SK-N-SH treated with all-trans-retinoic acid at 6 μM for 48 hours (cell line): Measurements from ENCODE around the gene HOXA13.

Source experiments
- ATAC-seq: fragments of 200-7000 bp; cut with Tn5 transposase; 3 replicates; pipeline ENCODE4 v1.9.1; 2020; ENCODE audit warnings: mild to moderate bottlenecking, moderate library complexity
- ARNTL ChIP-seq: fragments of 450-650 bp; formaldehyde crosslinking; IDR thresholded peaks from 2 replicates; pipeline ENCODE4 v1.5.0; 2020; ENCODE audit warnings: low read depth, mild to moderate bottlenecking, moderate library complexity, borderline replicate concordance
- BACH2 ChIP-seq: fragments of 250-450 bp; sonication (Bioruptor Pico); IDR thresholded peaks from 2 replicates; pipeline ENCODE4 v1.9.0; 2021; ENCODE audit warnings: mild to moderate bottlenecking, borderline replicate concordance
- CSDC2 ChIP-seq: fragments of 250-450 bp; sonication (Bioruptor Pico); IDR thresholded peaks from 2 replicates; pipeline ENCODE4 v1.5.0; 2020; ENCODE audit warnings: mild to moderate bottlenecking, moderate library complexity
- ESRRG ChIP-seq: fragments of 250-450 bp; sonication (Bioruptor Pico); IDR thresholded peaks from 2 replicates; pipeline ENCODE4 v1.6.1; 2021; ENCODE audit warnings: mild to moderate bottlenecking
- GLIS3 ChIP-seq: fragments of 250-450 bp; sonication (Bioruptor Pico); IDR thresholded peaks from 2 replicates; pipeline ENCODE4 v1.5.0; 2020; ENCODE audit warnings: mild to moderate bottlenecking, moderate library complexity
- ISL1 ChIP-seq: fragments of 250-450 bp; sonication (Bioruptor Pico); IDR thresholded peaks from 2 replicates; pipeline ENCODE4 v2.1.2; 2022; ENCODE audit warnings: mild to moderate bottlenecking, moderate library complexity
- OSR1 ChIP-seq: fragments of 250-450 bp; sonication (Bioruptor Pico); IDR thresholded peaks from 2 replicates; pipeline ENCODE4 v1.8.0; 2022; ENCODE audit warnings: moderate library complexity, mild to moderate bottlenecking, inconsistent platforms
- PPARA ChIP-seq: fragments of 250-450 bp; sonication (Bioruptor Pico); IDR thresholded peaks from 2 replicates; pipeline ENCODE4 v1.5.0; 2020; ENCODE audit warnings: mild to moderate bottlenecking, borderline replicate concordance
- RARB ChIP-seq: fragments of 250-450 bp; sonication (Bioruptor Pico); IDR thresholded peaks from 2 replicates; pipeline ENCODE4 v1.8.0; 2021; ENCODE audit warnings: mild to moderate bottlenecking, moderate library complexity
- TCF4 ChIP-seq: fragments of 250-450 bp; sonication (Bioruptor Pico); IDR thresholded peaks from 2 replicates; pipeline ENCODE4 v1.8.0; 2021; ENCODE audit warnings: mild to moderate bottlenecking, moderate library complexity, borderline replicate concordance
- TOX ChIP-seq: fragments of 250-450 bp; sonication (Bioruptor Pico); IDR thresholded peaks from 2 replicates; pipeline ENCODE4 v1.8.0; 2021; ENCODE audit warnings: mild to moderate bottlenecking, moderate library complexity, borderline replicate concordance
- ZC3H10 ChIP-seq: fragments of 250-450 bp; sonication (Bioruptor Pico); IDR thresholded peaks from 2 replicates; pipeline ENCODE4 v1.5.1; 2021; ENCODE audit warnings: mild to moderate bottlenecking, moderate library complexity
- ZFP3 ChIP-seq: fragments of 250-450 bp; sonication (Bioruptor Pico); IDR thresholded peaks from 2 replicates; pipeline ENCODE4 v1.5.0; 2020; ENCODE audit warnings: mild to moderate bottlenecking, moderate library complexity
- ZFP30 ChIP-seq: fragments of 450-650 bp; formaldehyde crosslinking; IDR thresholded peaks from 2 replicates; pipeline ENCODE4 v1.5.0; 2022; ENCODE audit warnings: mild to moderate bottlenecking, moderate library complexity
- ZNF565 ChIP-seq: fragments of 450-650 bp; formaldehyde crosslinking; conservative IDR thresholded peaks from 2 replicates; pipeline ENCODE4 v1.5.0; 2020; ENCODE audit warnings: low read depth, mild to moderate bottlenecking, moderate library complexity
- ZNF70 ChIP-seq: fragments of 450-650 bp; formaldehyde crosslinking; IDR thresholded peaks from 2 replicates; pipeline ENCODE4 v1.5.0; 2020; ENCODE audit warnings: mild to moderate bottlenecking, moderate library complexity
- ZNF8 ChIP-seq: fragments of 450-650 bp; formaldehyde crosslinking; IDR thresholded peaks from 2 replicates; pipeline ENCODE4 v1.5.0; 2020; ENCODE audit warnings: mild to moderate bottlenecking, moderate library complexity
- TF ChIP-seq, protein P1 (sequence below): fragments of 250-450 bp; sonication (Bioruptor Pico); IDR thresholded peaks from 2 replicates; pipeline ENCODE4 v1.8.0; 2020; ENCODE audit warnings: mild to moderate bottlenecking, moderate library complexity, borderline replicate concordance
- TF ChIP-seq, protein P2 (sequence below): fragments of 250-450 bp; sonication (Bioruptor Pico); IDR thresholded peaks from 2 replicates; pipeline ENCODE4 v1.8.0; 2021; ENCODE audit warnings: low read depth, mild to moderate bottlenecking, moderate library complexity, borderline replicate concordance
- TF ChIP-seq, protein P3 (sequence below): fragments of 250-450 bp; sonication (Bioruptor Pico); IDR thresholded peaks from 2 replicates; pipeline ENCODE4 v1.5.1; 2020; ENCODE audit warnings: low read depth, mild to moderate bottlenecking, moderate library complexity
- TF ChIP-seq, protein P4 (sequence below): fragments of 250-450 bp; sonication (Bioruptor Pico); IDR thresholded peaks from 2 replicates; pipeline ENCODE4 v1.5.0; 2020; ENCODE audit warnings: mild to moderate bottlenecking, moderate library complexity

Gene HOXA13

GRCh38 chr7:27248911-27249723 lies 49.2 kb upstream of the HOXA13 start (continued):
- TF ChIP-seq ZFP3 (CRISPR knock-in tag) (no peak), CSDC2 (CRISPR knock-in tag) (no peak), GLIS3 (CRISPR knock-in tag) (no peak), TOX (CRISPR knock-in tag) (no peak), TCF4 (no peak)
- TF ChIP-seq, protein P1, sequence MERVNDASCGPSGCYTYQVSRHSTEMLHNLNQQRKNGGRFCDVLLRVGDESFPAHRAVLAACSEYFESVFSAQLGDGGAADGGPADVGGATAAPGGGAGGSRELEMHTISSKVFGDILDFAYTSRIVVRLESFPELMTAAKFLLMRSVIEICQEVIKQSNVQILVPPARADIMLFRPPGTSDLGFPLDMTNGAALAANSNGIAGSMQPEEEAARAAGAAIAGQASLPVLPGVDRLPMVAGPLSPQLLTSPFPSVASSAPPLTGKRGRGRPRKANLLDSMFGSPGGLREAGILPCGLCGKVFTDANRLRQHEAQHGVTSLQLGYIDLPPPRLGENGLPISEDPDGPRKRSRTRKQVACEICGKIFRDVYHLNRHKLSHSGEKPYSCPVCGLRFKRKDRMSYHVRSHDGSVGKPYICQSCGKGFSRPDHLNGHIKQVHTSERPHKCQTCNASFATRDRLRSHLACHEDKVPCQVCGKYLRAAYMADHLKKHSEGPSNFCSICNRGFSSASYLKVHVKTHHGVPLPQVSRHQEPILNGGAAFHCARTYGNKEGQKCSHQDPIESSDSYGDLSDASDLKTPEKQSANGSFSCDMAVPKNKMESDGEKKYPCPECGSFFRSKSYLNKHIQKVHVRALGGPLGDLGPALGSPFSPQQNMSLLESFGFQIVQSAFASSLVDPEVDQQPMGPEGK (CRISPR knock-in tag), result no peak

GRCh38 chr7:27248427-27248806 lies 48.5 kb upstream of the HOXA13 start:
- TF ChIP-seq, protein P2, sequence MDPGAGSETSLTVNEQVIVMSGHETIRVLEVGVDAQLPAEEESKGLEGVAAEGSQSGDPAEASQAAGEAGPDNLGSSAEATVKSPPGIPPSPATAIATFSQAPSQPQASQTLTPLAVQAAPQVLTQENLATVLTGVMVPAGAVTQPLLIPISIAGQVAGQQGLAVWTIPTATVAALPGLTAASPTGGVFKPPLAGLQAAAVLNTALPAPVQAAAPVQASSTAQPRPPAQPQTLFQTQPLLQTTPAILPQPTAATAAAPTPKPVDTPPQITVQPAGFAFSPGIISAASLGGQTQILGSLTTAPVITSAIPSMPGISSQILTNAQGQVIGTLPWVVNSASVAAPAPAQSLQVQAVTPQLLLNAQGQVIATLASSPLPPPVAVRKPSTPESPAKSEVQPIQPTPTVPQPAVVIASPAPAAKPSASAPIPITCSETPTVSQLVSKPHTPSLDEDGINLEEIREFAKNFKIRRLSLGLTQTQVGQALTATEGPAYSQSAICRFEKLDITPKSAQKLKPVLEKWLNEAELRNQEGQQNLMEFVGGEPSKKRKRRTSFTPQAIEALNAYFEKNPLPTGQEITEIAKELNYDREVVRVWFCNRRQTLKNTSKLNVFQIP, result no peak
- no peak for TF ChIP-seq ZC3H10 (CRISPR knock-in tag)
- no peak for ATAC-seq

DNA sequence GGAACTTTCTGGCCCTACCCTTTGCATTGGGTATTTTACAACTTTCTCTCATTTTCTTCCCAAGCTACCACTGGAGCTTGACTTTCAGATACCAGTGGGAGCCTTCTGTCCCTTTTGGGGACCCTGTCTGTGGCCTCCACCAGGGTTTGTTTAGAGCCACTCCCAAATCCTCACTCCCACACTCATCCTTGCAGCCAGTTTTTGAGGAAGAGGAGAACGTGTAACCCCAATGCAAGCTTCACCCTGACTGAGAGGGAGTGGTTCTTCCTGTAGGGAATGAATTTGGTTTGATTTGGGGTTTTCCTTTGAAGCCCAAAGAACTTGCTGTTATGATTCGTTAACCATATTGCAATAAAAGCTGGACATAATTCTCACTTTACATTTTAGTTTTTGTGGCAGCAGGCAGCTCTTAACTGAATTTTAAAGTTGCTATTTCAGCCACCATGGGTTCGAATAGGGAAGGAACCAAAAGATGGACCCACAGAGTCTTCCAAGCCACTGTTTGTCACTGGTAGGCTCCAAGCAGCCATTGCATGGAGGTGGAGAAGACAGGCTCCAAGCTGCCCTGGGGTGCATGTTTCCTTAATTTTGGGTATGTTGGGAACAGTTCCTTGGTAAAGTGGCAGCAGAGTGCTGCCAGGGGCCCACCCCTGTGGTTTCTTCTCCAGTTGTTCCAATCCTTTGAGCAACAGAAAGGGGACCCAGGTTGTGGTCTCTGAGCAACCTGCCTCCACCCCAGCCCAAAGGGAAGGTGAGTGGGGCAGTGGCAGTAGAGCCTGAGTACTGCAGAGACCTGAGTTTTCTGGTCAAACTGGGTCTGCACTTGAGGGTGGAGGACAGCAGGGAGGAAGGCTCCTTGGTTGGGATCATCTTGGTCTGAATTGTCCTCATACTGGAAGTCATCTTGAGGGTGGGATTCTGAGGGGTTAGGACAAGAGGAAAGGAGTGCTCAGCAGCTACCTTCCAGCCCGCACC lies 47.8 kb upstream of the HOXA13 start:
- TF ChIP-seq ZC3H10 (CRISPR knock-in tag) (no peak), ZNF70 (CRISPR knock-in tag) (no peak), TOX (CRISPR knock-in tag) (no peak), ZFP3 (CRISPR knock-in tag) (no peak), ZFP30 (CRISPR knock-in tag) (no peak)
- no peak for ATAC-seq

DNA sequence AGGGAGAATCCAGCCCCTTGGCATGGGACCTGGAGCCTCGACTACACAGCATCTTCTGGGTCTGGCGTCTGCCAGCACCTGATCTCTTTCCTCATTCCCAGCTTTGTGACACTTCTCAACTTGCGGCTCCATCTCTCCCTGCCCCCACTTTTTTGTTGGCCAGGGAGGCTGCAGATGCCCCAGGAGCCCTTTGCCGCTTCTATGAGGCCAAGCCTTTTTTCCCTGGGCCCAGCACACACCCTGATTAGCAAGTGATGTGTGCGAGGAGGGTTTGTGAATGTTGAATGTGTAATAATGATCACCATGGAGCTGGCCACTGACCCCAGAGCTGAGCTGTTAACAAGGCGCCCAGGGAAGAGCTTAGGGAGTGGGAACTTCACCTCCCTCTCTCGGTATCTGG lies 47.1 kb upstream of the HOXA13 start:
- TF ChIP-seq RARB, result no peak
- TF ChIP-seq, protein P3, sequence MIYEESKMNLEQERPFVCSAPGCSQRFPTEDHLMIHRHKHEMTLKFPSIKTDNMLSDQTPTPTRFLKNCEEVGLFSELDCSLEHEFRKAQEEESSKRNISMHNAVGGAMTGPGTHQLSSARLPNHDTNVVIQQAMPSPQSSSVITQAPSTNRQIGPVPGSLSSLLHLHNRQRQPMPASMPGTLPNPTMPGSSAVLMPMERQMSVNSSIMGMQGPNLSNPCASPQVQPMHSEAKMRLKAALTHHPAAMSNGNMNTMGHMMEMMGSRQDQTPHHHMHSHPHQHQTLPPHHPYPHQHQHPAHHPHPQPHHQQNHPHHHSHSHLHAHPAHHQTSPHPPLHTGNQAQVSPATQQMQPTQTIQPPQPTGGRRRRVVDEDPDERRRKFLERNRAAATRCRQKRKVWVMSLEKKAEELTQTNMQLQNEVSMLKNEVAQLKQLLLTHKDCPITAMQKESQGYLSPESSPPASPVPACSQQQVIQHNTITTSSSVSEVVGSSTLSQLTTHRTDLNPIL (CRISPR knock-in tag), result no peak
- no peak for TF ChIP-seq ZFP30 (CRISPR knock-in tag)
- TF ChIP-seq, protein P2, result no peak
- no peak for TF ChIP-seq ESRRG
- no peak for TF ChIP-seq ZC3H10 (CRISPR knock-in tag)
- no peak for TF ChIP-seq OSR1 (CRISPR knock-in tag)
- no peak for TF ChIP-seq BACH2
- TF ChIP-seq ISL1 (CRISPR knock-in tag), result no peak
- TF ChIP-seq, protein P1 (CRISPR knock-in tag), result no peak
- TF ChIP-seq ZFP3 (CRISPR knock-in tag), result no peak
- no peak for TF ChIP-seq PPARA (CRISPR knock-in tag)
- no peak for TF ChIP-seq ZNF8 (CRISPR knock-in tag)
- TF ChIP-seq TCF4, result no peak
- no peak for TF ChIP-seq CSDC2 (CRISPR knock-in tag)
- no peak for TF ChIP-seq ZNF565
- TF ChIP-seq, protein P4, sequence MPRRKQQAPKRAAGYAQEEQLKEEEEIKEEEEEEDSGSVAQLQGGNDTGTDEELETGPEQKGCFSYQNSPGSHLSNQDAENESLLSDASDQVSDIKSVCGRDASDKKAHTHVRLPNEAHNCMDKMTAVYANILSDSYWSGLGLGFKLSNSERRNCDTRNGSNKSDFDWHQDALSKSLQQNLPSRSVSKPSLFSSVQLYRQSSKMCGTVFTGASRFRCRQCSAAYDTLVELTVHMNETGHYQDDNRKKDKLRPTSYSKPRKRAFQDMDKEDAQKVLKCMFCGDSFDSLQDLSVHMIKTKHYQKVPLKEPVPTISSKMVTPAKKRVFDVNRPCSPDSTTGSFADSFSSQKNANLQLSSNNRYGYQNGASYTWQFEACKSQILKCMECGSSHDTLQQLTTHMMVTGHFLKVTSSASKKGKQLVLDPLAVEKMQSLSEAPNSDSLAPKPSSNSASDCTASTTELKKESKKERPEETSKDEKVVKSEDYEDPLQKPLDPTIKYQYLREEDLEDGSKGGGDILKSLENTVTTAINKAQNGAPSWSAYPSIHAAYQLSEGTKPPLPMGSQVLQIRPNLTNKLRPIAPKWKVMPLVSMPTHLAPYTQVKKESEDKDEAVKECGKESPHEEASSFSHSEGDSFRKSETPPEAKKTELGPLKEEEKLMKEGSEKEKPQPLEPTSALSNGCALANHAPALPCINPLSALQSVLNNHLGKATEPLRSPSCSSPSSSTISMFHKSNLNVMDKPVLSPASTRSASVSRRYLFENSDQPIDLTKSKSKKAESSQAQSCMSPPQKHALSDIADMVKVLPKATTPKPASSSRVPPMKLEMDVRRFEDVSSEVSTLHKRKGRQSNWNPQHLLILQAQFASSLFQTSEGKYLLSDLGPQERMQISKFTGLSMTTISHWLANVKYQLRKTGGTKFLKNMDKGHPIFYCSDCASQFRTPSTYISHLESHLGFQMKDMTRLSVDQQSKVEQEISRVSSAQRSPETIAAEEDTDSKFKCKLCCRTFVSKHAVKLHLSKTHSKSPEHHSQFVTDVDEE (CRISPR knock-in tag), result no peak
- no peak for TF ChIP-seq ARNTL (CRISPR knock-in tag)

More for the DNA sequence above, 47.1 kb upstream of the HOXA13 start:
- no peak for ATAC-seq
